GM23338 (cell line): ENCODE data around the gene STRN3. TPM values are rescaled to one million over a fixed set of nuclear protein-coding genes. Genes with fewer than 3 reads are reported as not detected.

Experiments
- ATAC-seq: fragments of 200-7000 bp; cut with Tn5 transposase; 3 replicates; pipeline ENCODE4 v1.9.1; 2020
- DNase-seq: peaks from one replicate; pipeline ENCODE4 v3.0.0-alpha.2; 2015; ENCODE audit warnings: low spot score
- H2AFZ ChIP-seq: fragments of 200-600 bp; sonication (generic); 2 replicates; pipeline ENCODE4 v1.8.0; 2016; ENCODE audit warnings: antibody characterized with exemption, mild to moderate bottlenecking, moderate library complexity
- H3F3A ChIP-seq: fragments of 200-600 bp; sonication (generic); replicated peaks from 2 replicates; pipeline ENCODE4 v1.8.0; 2017; ENCODE audit warnings: antibody characterized with exemption, mixed run types, low read depth
- H3K27ac ChIP-seq: fragments of 200-600 bp; sonication (generic); 2 replicates; pipeline ENCODE4 v1.6.1; 2016; ENCODE audit warnings: low read depth
- H3K27me3 ChIP-seq: fragments of 200-600 bp; sonication (generic); 2 replicates; pipeline ENCODE4 v1.8.0; 2016; ENCODE audit warnings: mild to moderate bottlenecking, mixed run types, moderate library complexity; ENCODE audit not compliant: insufficient read depth
- H3K36me3 ChIP-seq: fragments of 200-600 bp; sonication (generic); 2 replicates; pipeline ENCODE4 v1.8.0; 2016; ENCODE audit warnings: mild to moderate bottlenecking; ENCODE audit not compliant: insufficient read depth
- H3K4me1 ChIP-seq: fragments of 200-600 bp; sonication (generic); 2 replicates; pipeline ENCODE4 v1.8.0; 2016; ENCODE audit warnings: mild to moderate bottlenecking, moderate library complexity; ENCODE audit not compliant: insufficient read depth
- H3K4me2 ChIP-seq: fragments of 200-600 bp; sonication (generic); 2 replicates; pipeline ENCODE4 v1.7.1; 2017; ENCODE audit warnings: mixed run types
- H3K4me3 ChIP-seq: fragments of 200-600 bp; sonication (generic); 2 replicates; pipeline ENCODE4 v1.6.1; 2016; ENCODE audit warnings: mixed run types
- H3K79me2 ChIP-seq: fragments of 200-600 bp; sonication (generic); replicated peaks from 2 replicates; pipeline ENCODE4 v1.8.0; 2017; ENCODE audit warnings: mild to moderate bottlenecking; ENCODE audit not compliant: insufficient read depth
- H3K9me2 ChIP-seq: fragments of 200-600 bp; sonication (generic); 2 replicates; pipeline ENCODE4 v1.8.0; 2017; ENCODE audit not compliant: insufficient read depth
- H4K20me1 ChIP-seq: fragments of 200-600 bp; sonication (generic); replicated peaks from 2 replicates; pipeline ENCODE4 v1.8.0; 2017; ENCODE audit warnings: mild to moderate bottlenecking; ENCODE audit not compliant: insufficient read depth
- H3K27ac Mint-ChIP-seq: 2 replicates; pipeline ENCODE4 v1.8.0; 2020; ENCODE audit warnings: inconsistent platforms, mild to moderate bottlenecking, moderate library complexity, mixed read lengths
- H3K27me3 Mint-ChIP-seq: 3 replicates; pipeline ENCODE4 v1.8.0; 2022; ENCODE audit warnings: low read depth, mild to moderate bottlenecking, moderate library complexity, mixed read lengths, inconsistent platforms; ENCODE audit not compliant: insufficient read depth, poor library complexity
- H3K36me3 Mint-ChIP-seq: 3 replicates; pipeline ENCODE4 v1.8.0; 2021; ENCODE audit warnings: low read depth, mild to moderate bottlenecking, inconsistent platforms, moderate library complexity, mixed read lengths
- H3K4me1 Mint-ChIP-seq: 3 replicates; pipeline ENCODE4 v1.8.0; 2020; ENCODE audit warnings: mild to moderate bottlenecking, inconsistent platforms, mixed read lengths
- H3K4me3 Mint-ChIP-seq: 3 replicates; pipeline ENCODE4 v1.8.0; 2021; ENCODE audit warnings: moderate library complexity, mild to moderate bottlenecking, inconsistent platforms, mixed read lengths
- H3K9me3 Mint-ChIP-seq: 3 replicates; pipeline ENCODE4 v1.8.0; 2020; ENCODE audit warnings: moderate library complexity, mild to moderate bottlenecking, inconsistent platforms, mixed read lengths
- CREB1 ChIP-seq: fragments of 250-450 bp; sonication (Bioruptor Pico); IDR thresholded peaks from 2 replicates; pipeline ENCODE4 v1.5.0; 2020; ENCODE audit warnings: low read depth, mild to moderate bottlenecking, moderate library complexity
- EZH2 ChIP-seq: fragments of 200-600 bp; sonication (generic); IDR thresholded peaks from one replicate; pipeline ENCODE4 v1.8.0; 2017; ENCODE audit warnings: antibody characterized with exemption, mild to moderate bottlenecking, low read depth; ENCODE audit not compliant: unreplicated experiment
- EZH2phosphoT487 ChIP-seq: fragments of 200-600 bp; sonication (generic); IDR thresholded peaks from one replicate; pipeline ENCODE4 v1.8.1; 2018; ENCODE audit warnings: antibody characterized with exemption; ENCODE audit not compliant: unreplicated experiment
- JUNB ChIP-seq: IDR thresholded peaks from one replicate; pipeline ENCODE4 v1.6.1; 2016; ENCODE audit warnings: antibody characterized with exemption; ENCODE audit not compliant: unreplicated experiment
- POLR2AphosphoS5 ChIP-seq: IDR thresholded peaks from 2 replicates; pipeline ENCODE4 v1.6.1; 2016; ENCODE audit warnings: antibody characterized with exemption, low read depth
- STAT1 ChIP-seq: IDR thresholded peaks from one replicate; pipeline ENCODE4 v1.6.1; 2016; ENCODE audit warnings: antibody characterized with exemption; ENCODE audit not compliant: unreplicated experiment
- ZNF114 ChIP-seq: fragments of 250-450 bp; sonication (Bioruptor Pico); IDR thresholded peaks from 2 replicates; pipeline ENCODE4 v1.5.0; 2020; ENCODE audit warnings: mild to moderate bottlenecking, moderate library complexity
- ZNF331 ChIP-seq: fragments of 250-450 bp; sonication (Bioruptor Pico); IDR thresholded peaks from 2 replicates; pipeline ENCODE4 v1.5.0; 2020; ENCODE audit warnings: low read depth, mild to moderate bottlenecking, moderate library complexity
- polyA plus RNA-seq: library from polyadenylated mRNA; unstranded; fragments of >200 nt; fragmentation: Nextera tagmentation; extraction: Ambion mirVana; gene quantifications from 2 replicates; pipeline ENCODE4 v1.2.1, GENCODE V29; 2016
- total RNA-seq: library from RNA; depleted of rRNA; stranded (reverse); fragments of >200 nt; shearing (Covaris generic); gene quantifications from 2 replicates; pipeline ENCODE4 v1.2.3, GENCODE V29; 2014
- TF ChIP-seq, protein P1 (sequence below): IDR thresholded peaks from 2 replicates; pipeline ENCODE4 v1.6.1; 2016; ENCODE audit warnings: antibody characterized with exemption
- TF ChIP-seq, protein P2 (sequence below), 2 experiments: fragments of 200-600 bp in 1 of 2; sonication (generic) in 1 of 2; conservative IDR thresholded peaks; 2 replicates each; pipeline versions ENCODE4 v1.5.1 to v1.6.1; 2016 to 2017; ENCODE audit warnings: antibody characterized with exemption in 2 of 2, low read depth in 2 of 2, mild to moderate bottlenecking in 2 of 2, moderate library complexity in 1 of 2
- TF ChIP-seq, protein P3 (sequence below): IDR thresholded peaks from one replicate; pipeline ENCODE4 v1.6.1; 2018; ENCODE audit warnings: antibody characterized with exemption; ENCODE audit not compliant: unreplicated experiment

STRN3 gene
- total and polyA plus RNA-seq, 2 experiments from 2014 or later: 35.0 to 40.6 TPM

DNA sequence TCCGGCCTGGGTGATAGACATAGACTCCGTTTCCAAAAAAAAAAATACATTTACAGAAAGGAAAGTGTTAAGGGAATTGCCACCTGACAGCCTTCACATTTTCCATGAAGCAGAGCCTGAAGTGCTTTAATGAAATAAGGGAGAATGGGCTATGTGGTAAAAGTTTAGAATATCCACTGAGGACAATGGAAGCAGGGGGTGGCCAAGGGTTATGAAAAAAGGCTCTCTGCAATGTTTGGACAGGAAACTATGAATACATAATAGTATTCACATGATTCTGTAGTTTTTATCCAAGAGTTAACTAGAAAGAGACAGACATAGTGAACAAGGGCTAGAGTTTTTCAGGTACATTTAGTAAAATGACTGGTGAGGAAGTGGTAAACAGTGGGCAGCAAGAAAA lies 76.5 kb downstream of the STRN3 start:
- H3K36me3 ChIP-seq: peaks cover 18% of the 10 kb centered on the region; the same call in 1 of the 2 replicates
- Mint-ChIP-seq H3K36me3 (peaks cover 53% of the 10 kb centered on the region), H3K9me3 (no peaks in the 10 kb centered on the region), H3K4me3 (no peak overlapping the region), H3K27me3 (no peaks in the 10 kb centered on the region), H3K27ac (no peak overlapping the region), H3K4me1 (no peaks in the 10 kb centered on the region)
- TF ChIP-seq CREB1 (CRISPR knock-in tag) (no peak), EZH2 (no peak), ZNF114 (CRISPR knock-in tag) (no peak), STAT1 (no peak), ZNF331 (no peak), EZH2phosphoT487 (no peak), POLR2AphosphoS5 (no peak), JUNB (no peak)
- TF ChIP-seq, protein P1, sequence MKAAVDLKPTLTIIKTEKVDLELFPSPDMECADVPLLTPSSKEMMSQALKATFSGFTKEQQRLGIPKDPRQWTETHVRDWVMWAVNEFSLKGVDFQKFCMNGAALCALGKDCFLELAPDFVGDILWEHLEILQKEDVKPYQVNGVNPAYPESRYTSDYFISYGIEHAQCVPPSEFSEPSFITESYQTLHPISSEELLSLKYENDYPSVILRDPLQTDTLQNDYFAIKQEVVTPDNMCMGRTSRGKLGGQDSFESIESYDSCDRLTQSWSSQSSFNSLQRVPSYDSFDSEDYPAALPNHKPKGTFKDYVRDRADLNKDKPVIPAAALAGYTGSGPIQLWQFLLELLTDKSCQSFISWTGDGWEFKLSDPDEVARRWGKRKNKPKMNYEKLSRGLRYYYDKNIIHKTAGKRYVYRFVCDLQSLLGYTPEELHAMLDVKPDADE: no peak
- TF ChIP-seq, protein P2, sequence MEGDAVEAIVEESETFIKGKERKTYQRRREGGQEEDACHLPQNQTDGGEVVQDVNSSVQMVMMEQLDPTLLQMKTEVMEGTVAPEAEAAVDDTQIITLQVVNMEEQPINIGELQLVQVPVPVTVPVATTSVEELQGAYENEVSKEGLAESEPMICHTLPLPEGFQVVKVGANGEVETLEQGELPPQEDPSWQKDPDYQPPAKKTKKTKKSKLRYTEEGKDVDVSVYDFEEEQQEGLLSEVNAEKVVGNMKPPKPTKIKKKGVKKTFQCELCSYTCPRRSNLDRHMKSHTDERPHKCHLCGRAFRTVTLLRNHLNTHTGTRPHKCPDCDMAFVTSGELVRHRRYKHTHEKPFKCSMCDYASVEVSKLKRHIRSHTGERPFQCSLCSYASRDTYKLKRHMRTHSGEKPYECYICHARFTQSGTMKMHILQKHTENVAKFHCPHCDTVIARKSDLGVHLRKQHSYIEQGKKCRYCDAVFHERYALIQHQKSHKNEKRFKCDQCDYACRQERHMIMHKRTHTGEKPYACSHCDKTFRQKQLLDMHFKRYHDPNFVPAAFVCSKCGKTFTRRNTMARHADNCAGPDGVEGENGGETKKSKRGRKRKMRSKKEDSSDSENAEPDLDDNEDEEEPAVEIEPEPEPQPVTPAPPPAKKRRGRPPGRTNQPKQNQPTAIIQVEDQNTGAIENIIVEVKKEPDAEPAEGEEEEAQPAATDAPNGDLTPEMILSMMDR (conservative IDR thresholded peaks at IDR 0.05; ENCODE audit: low read depth in 2 of 2): no peak
- TF ChIP-seq, protein P3, sequence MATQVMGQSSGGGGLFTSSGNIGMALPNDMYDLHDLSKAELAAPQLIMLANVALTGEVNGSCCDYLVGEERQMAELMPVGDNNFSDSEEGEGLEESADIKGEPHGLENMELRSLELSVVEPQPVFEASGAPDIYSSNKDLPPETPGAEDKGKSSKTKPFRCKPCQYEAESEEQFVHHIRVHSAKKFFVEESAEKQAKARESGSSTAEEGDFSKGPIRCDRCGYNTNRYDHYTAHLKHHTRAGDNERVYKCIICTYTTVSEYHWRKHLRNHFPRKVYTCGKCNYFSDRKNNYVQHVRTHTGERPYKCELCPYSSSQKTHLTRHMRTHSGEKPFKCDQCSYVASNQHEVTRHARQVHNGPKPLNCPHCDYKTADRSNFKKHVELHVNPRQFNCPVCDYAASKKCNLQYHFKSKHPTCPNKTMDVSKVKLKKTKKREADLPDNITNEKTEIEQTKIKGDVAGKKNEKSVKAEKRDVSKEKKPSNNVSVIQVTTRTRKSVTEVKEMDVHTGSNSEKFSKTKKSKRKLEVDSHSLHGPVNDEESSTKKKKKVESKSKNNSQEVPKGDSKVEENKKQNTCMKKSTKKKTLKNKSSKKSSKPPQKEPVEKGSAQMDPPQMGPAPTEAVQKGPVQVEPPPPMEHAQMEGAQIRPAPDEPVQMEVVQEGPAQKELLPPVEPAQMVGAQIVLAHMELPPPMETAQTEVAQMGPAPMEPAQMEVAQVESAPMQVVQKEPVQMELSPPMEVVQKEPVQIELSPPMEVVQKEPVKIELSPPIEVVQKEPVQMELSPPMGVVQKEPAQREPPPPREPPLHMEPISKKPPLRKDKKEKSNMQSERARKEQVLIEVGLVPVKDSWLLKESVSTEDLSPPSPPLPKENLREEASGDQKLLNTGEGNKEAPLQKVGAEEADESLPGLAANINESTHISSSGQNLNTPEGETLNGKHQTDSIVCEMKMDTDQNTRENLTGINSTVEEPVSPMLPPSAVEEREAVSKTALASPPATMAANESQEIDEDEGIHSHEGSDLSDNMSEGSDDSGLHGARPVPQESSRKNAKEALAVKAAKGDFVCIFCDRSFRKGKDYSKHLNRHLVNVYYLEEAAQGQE: no peak
- peaks cover 3% of the 10 kb centered on the region; the same call in 1 of the 2 replicates for H3K79me2 ChIP-seq
- no peaks in the 10 kb centered on the region for H3K9me2 ChIP-seq
- no peak overlapping the region for H3K27ac ChIP-seq
- H3K4me3 ChIP-seq: no peak overlapping the region
- H3K27me3 ChIP-seq: no peaks in the 10 kb centered on the region
- H2AFZ ChIP-seq: no peak overlapping the region
- no peaks in the 10 kb centered on the region; the same call in 1 of the 2 replicates for H4K20me1 ChIP-seq
- H3F3A ChIP-seq: no peaks in the 10 kb centered on the region
- DNase-seq (no peak), ATAC-seq (no peak)
- no peak overlapping the region for H3K4me2 ChIP-seq
- H3K4me1 ChIP-seq: no peaks in the 10 kb centered on the region
